ENCODE data around the gene DOCK2.

- TF ChIP-seq CTCF (IDR thresholded peaks at IDR 0.05): no peak
- no peak for TF ChIP-seq RCOR1 (IDR thresholded peaks at IDR 0.05; ENCODE audit: low read length)
- no peak for TF ChIP-seq MXI1 (IDR thresholded peaks at IDR 0.05; ENCODE audit: low read depth, low read length)
- no peak for TF ChIP-seq GATA2 (CRISPR knock-in tag; IDR thresholded peaks at IDR 0.05)
- no peak for TF ChIP-seq SIN3A (IDR thresholded peaks at IDR 0.05; ENCODE audit: borderline replicate concordance, low read depth, low read length)
- no peak for TF ChIP-seq RAD21 (IDR thresholded peaks at IDR 0.05; ENCODE audit: low read length)
- no peak for TF ChIP-seq USF1 (IDR thresholded peaks at IDR 0.05; ENCODE audit: borderline replicate concordance, low read depth)
- no peak for TF ChIP-seq NRF1 (IDR thresholded peaks at IDR 0.05; ENCODE audit: low read depth, low read length)
Measured at GRCh38 chr5:169921949-169922348, 284.9 kb downstream of the DOCK2 start.

All from SK-N-SH (cell line).